GM18517 (cell line): ENCODE results near the gene PLAGL1.
"Not testable (repeated sequence)": the region's sequence is repeated elsewhere in the genome, so short reads cannot be mapped to it uniquely, and the experiment has no call there.

Experiments
- ATAC-seq: cut with Tn5 transposase; IDR thresholded peaks from one replicate; pipeline ENCODE4 v1.9.1; 2021; ENCODE audit warnings: mild to moderate bottlenecking, moderate library complexity; ENCODE audit not compliant: unreplicated experiment

Gene PLAGL1

GRCh38 chr6:143941852-143942627, 66.0 kb downstream of the PLAGL1 start:
- peak; percentile 53 for ATAC-seq

GRCh38 chr6:143940011-143940597, 68.0 kb downstream of the PLAGL1 start:
- ATAC-seq, result peak; percentile 98

- no peak for ATAC-seq
These were observed 68.7 kb downstream of the PLAGL1 start for GRCh38 chr6:143939364-143939763.

GRCh38 chr6:143937668-143937970, 70.4 kb downstream of the PLAGL1 start:
- ATAC-seq, result no peak

DNA sequence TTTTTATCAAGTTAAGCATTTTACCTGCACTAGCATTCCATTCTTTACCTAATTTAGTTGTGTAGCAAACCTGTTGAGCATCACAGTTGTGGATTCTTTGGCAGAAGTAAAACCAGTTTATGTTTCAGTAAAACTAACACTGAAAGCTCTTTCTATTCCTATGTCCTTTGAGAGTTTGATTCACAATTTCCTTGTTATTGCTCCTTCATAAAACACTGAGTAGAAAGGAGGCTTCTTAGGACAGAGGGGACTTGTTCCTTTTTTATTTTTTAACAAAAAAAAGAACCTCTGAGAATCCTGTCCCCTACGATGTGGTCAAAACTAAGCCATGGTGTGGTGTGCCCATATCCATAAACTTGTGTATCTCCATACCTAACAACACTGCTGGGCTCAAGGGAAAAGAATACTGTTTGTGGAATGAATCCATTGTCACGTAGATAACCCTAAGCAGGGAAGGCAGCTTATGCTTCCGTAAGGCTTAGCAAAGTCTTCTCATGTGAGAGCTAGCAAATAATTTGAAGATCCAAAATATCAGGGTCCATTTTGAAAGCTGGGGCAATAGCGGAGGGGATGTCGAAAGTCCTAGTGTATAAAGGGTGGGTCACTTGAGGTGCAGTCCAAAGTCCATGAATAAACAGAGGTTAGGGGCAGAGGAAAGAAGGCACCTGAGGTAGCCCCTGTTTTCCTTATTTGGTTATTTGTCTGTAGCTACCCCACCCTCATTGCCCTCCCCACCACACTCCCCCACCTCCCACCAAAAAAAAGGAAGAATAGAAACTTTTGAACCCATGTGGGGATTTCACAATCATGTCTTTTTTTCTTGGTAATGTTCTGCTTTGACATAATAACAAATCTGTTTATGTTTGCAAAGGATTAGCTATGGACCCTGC, 71.0 kb downstream of the PLAGL1 start:
- ATAC-seq, result no peak

- no peak for ATAC-seq
These were observed 71.7 kb downstream of the PLAGL1 start for GRCh38 chr6:143936347-143936746.

GRCh38 chr6:143934867-143935266, 73.2 kb downstream of the PLAGL1 start:
- ATAC-seq, result no peak

DNA sequence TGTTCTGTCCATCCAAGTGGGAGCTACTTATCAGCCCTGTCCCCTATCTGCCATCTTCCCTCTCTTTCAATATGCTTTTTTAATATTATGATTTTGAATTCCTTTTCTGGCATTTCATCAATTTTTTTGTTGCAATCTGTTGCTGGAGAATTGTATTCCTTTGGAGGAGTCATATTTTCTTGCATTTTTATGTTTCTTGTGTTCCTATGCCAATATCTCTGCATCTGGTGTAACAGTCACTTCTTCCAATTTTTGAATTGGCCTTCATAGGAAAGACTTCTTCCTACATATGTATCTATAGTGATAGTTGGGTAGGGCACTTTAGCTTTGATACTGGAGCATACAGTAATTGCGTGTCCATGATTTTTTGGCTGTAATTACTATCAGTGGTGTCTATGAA, 73.7 kb downstream of the PLAGL1 start:
- no peak for ATAC-seq

- no peak for ATAC-seq
These were observed 78.1 kb downstream of the PLAGL1 start for GRCh38 chr6:143929975-143930374.

GRCh38 chr6:143928853-143929252, 79.2 kb downstream of the PLAGL1 start:
- no peak for ATAC-seq

DNA sequence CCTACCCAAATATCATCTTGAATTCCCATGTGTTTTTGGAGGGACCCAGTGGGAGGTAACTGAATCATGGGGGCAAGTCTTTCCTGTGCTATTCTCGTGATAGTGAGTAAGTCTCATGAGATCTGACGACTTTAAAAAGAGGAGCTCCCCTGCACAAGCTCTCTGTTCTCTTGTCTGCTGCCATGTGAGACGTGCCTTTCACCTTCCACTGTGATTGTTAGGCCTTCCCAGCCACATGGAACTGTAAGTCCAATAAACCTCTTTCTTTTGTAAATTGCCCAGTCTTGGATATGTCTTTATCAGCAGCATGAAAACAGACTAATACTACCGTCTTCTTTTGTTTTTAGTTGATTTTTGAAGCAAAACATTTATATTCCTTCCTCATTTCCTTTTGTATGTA, 91.0 kb downstream of the PLAGL1 start:
- ATAC-seq, result not testable (repeated sequence)

GRCh38 chr6:143912671-143913070, 95.4 kb downstream of the PLAGL1 start:
- ATAC-seq, result no peak

DNA sequence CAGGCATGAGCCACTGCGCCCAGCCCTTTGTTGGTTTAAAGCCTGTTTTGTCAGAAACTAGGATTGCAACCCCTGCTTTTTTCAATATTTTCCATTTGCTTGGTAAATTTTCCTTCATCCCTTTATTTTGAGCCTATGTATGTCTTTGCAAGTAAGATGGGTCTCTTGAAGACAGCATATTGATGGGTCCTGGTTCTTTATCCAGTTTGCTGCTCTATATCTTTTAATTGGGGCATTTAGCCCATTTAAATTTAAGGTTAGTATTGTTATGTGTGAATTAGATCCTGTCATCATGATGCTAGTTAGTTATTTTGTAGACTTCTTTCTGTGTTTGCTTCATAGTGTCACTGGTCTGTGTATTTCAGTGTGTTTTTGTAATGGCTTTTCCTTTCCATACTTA, 97.0 kb downstream of the PLAGL1 start:
- no peak for ATAC-seq

GRCh38 chr6:143902827-143903226, 105.2 kb downstream of the PLAGL1 start:
- ATAC-seq, result no peak

- peak; percentile 98 for ATAC-seq
These were observed 105.9 kb downstream of the PLAGL1 start for GRCh38 chr6:143901885-143902750.

- ATAC-seq, result no peak
These were observed 107.7 kb downstream of the PLAGL1 start for GRCh38 chr6:143900358-143900757.

DNA sequence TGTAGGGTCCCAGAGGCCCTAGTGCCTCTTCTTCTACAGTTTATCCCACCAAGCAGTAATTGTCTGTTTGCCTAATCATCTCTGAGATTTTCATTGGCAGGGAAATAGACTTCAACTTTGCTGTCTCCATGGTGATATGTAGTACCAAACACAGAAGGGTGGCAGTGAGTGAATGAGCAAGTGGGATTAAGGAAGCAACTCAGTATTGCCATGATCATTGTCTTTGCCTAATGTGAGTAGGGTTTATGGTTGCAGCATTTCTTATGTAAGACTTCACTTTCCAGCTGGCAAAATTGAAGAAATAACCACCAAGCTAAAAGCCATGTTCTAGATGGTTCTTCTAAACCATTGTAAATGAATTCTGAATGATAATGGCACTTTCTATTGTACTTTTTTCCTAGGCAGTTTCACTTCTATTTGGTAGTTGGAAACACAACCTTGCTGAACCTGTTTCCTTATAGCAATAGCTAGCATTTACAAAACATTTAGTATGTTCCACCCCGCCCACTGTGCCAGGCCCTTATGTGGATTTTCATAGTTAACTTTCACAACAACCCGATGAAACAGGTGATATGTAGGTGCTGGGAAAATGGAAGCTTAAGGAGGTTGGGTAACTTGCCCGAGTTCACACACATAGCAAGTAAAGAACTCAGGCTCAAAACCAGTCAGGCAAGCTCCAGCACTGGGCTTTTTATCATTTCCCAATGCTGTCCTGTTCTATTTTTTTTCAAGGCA, 111.8 kb downstream of the PLAGL1 start:
- ATAC-seq, result no peak

DNA sequence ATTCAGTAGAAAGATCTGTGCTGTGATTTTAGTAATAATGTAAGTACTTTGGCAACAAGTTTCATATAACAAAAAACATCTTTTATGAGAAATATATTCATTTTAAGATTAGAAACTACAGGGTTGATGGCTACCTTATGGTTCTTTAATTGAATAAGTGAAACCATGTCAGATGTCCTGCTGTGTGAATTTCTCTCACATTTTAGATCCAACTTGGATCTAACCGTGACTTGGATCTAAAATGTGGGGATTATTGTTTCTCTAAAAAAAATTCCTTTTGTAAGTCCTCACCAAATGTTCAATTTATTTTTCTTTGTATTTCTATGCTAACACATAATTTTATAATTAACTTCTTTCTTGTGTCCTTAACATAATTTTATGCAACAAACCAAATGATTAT, 113.4 kb downstream of the PLAGL1 start:
- no peak for ATAC-seq
